HEK293 (cell line): ENCODE measurements around the gene HMGN2.

Source experiments
- BCL11B ChIP-seq: fragments of 450-650 bp; formaldehyde crosslinking; IDR thresholded peaks from 2 replicates; pipeline ENCODE4 v1.5.1; 2016; ENCODE audit warnings: low read depth, missing biosample characterization, missing genetic modification characterization
- BCL6B ChIP-seq: fragments of 450-650 bp; formaldehyde crosslinking; IDR thresholded peaks from 2 replicates; pipeline ENCODE4 v1.5.1; 2017; ENCODE audit warnings: missing biosample characterization, missing genetic modification characterization
- ELK4 ChIP-seq: IDR thresholded peaks from 2 replicates; pipeline ENCODE4 v1.6.1; 2011; ENCODE audit warnings: mild to moderate bottlenecking, low read depth, low read length, borderline replicate concordance
- GLI4 ChIP-seq: fragments of 450-650 bp; formaldehyde crosslinking; IDR thresholded peaks from 2 replicates; pipeline ENCODE4 v1.5.1; 2016; ENCODE audit warnings: missing biosample characterization, missing genetic modification characterization
- HOXC10 ChIP-seq: sonication (generic); formaldehyde crosslinking; IDR thresholded peaks from 2 replicates; pipeline ENCODE4 v1.8.1; 2023; ENCODE audit warnings: mild to moderate bottlenecking, missing genetic modification reagents
- INSM2 ChIP-seq: fragments of 450-650 bp; formaldehyde crosslinking; IDR thresholded peaks from 2 replicates; pipeline ENCODE4 v1.5.1; 2016; ENCODE audit warnings: missing biosample characterization, missing genetic modification characterization
- KLF1 ChIP-seq: fragments of 450-650 bp; formaldehyde crosslinking; IDR thresholded peaks from 2 replicates; pipeline ENCODE4 v1.5.1; 2016; ENCODE audit warnings: missing biosample characterization, missing genetic modification characterization
- KLF17 ChIP-seq: fragments of 450-650 bp; formaldehyde crosslinking; IDR thresholded peaks from 2 replicates; pipeline ENCODE4 v1.5.1; 2016; ENCODE audit warnings: missing biosample characterization, missing genetic modification characterization
- MEIS1 ChIP-seq: sonication (generic); formaldehyde crosslinking; IDR thresholded peaks from 2 replicates; pipeline ENCODE4 v1.8.1; 2022; ENCODE audit warnings: missing genetic modification reagents, mild to moderate bottlenecking, borderline replicate concordance
- PRDM4 ChIP-seq: fragments of 450-650 bp; formaldehyde crosslinking; IDR thresholded peaks from 2 replicates; pipeline ENCODE4 v1.5.1; 2017; ENCODE audit warnings: missing biosample characterization, missing genetic modification characterization
- SCRT1 ChIP-seq: fragments of 450-650 bp; formaldehyde crosslinking; IDR thresholded peaks from 2 replicates; pipeline ENCODE4 v1.5.1; 2016; ENCODE audit warnings: missing biosample characterization, missing genetic modification characterization, borderline replicate concordance
- SP7 ChIP-seq: fragments of 450-650 bp; formaldehyde crosslinking; IDR thresholded peaks from 2 replicates; pipeline ENCODE4 v1.5.1; 2016; ENCODE audit warnings: missing biosample characterization, missing genetic modification characterization
- YY1 ChIP-seq: fragments of 450-650 bp; formaldehyde crosslinking; IDR thresholded peaks from 2 replicates; pipeline ENCODE4 v1.5.1; 2018; ENCODE audit warnings: missing biosample characterization, missing genetic modification characterization
- YY2 ChIP-seq: fragments of 450-650 bp; formaldehyde crosslinking; IDR thresholded peaks from 2 replicates; pipeline ENCODE4 v1.5.1; 2016; ENCODE audit warnings: missing biosample characterization, missing genetic modification characterization
- ZBTB26 ChIP-seq: fragments of 450-650 bp; formaldehyde crosslinking; optimal IDR thresholded peaks from 2 replicates; pipeline ENCODE3; 2016; ENCODE audit warnings: missing biosample characterization, mild to moderate bottlenecking, missing genetic modification characterization
- ZIC2 ChIP-seq: fragments of 450-650 bp; formaldehyde crosslinking; IDR thresholded peaks from 2 replicates; pipeline ENCODE4 v1.5.1; 2016; ENCODE audit warnings: missing biosample characterization, missing genetic modification characterization
- ZNF112 ChIP-seq: fragments of 450-650 bp; formaldehyde crosslinking; IDR thresholded peaks from 2 replicates; pipeline ENCODE4 v1.5.0; 2017; ENCODE audit warnings: missing biosample characterization, missing genetic modification characterization
- ZNF157 ChIP-seq: fragments of 450-650 bp; formaldehyde crosslinking; IDR thresholded peaks from 2 replicates; pipeline ENCODE4 v1.5.1; 2016; ENCODE audit warnings: missing biosample characterization, missing genetic modification characterization
- ZNF169 ChIP-seq: fragments of 450-650 bp; formaldehyde crosslinking; IDR thresholded peaks from 2 replicates; pipeline ENCODE4 v1.5.1; 2016; ENCODE audit warnings: missing biosample characterization, missing genetic modification characterization
- ZNF211 ChIP-seq: fragments of 450-650 bp; formaldehyde crosslinking; IDR thresholded peaks from 2 replicates; pipeline ENCODE4 v1.5.1; 2016; ENCODE audit warnings: low read depth, missing biosample characterization, missing genetic modification characterization
- ZNF248 ChIP-seq: fragments of 450-650 bp; formaldehyde crosslinking; IDR thresholded peaks from 2 replicates; pipeline ENCODE4 v1.5.1; 2017; ENCODE audit warnings: missing biosample characterization, missing genetic modification characterization
- ZNF324 ChIP-seq: fragments of 450-650 bp; formaldehyde crosslinking; IDR thresholded peaks from 2 replicates; pipeline ENCODE4 v1.5.1; 2016; ENCODE audit warnings: missing biosample characterization, missing genetic modification characterization
- ZNF433 ChIP-seq: fragments of 450-650 bp; formaldehyde crosslinking; IDR thresholded peaks from 2 replicates; pipeline ENCODE4 v1.5.1; 2016; ENCODE audit warnings: missing biosample characterization, missing genetic modification characterization, low read depth
- ZNF548 ChIP-seq: fragments of 450-650 bp; formaldehyde crosslinking; IDR thresholded peaks from 2 replicates; pipeline ENCODE4 v1.5.1; 2016; ENCODE audit warnings: missing biosample characterization, missing genetic modification characterization
- ZNF623 ChIP-seq: fragments of 450-650 bp; formaldehyde crosslinking; IDR thresholded peaks from 2 replicates; pipeline ENCODE4 v1.5.1; 2016; ENCODE audit warnings: missing biosample characterization, missing genetic modification characterization
- ZNF645 ChIP-seq: fragments of 450-650 bp; formaldehyde crosslinking; IDR thresholded peaks from 2 replicates; pipeline ENCODE4; 2016; ENCODE audit warnings: missing biosample characterization, missing genetic modification characterization
- ZNF654 ChIP-seq: fragments of 450-650 bp; formaldehyde crosslinking; IDR thresholded peaks from 2 replicates; pipeline ENCODE4 v1.5.1; 2016; ENCODE audit warnings: low read depth, missing biosample characterization, missing genetic modification characterization
- ZNF776 ChIP-seq: fragments of 450-650 bp; formaldehyde crosslinking; IDR thresholded peaks from 2 replicates; pipeline ENCODE4 v1.5.0; 2017; ENCODE audit warnings: missing biosample characterization, missing genetic modification characterization, borderline replicate concordance
- ZSCAN16 ChIP-seq: fragments of 450-650 bp; formaldehyde crosslinking; IDR thresholded peaks from 2 replicates; pipeline ENCODE4 v1.5.1; 2016; ENCODE audit warnings: missing biosample characterization, missing genetic modification characterization
- ZSCAN4 ChIP-seq: fragments of 450-650 bp; formaldehyde crosslinking; IDR thresholded peaks from 2 replicates; pipeline ENCODE4 v1.5.1; 2017; ENCODE audit warnings: missing biosample characterization, missing genetic modification characterization

HMGN2 gene

GRCh38 chr1:26472320-26472900 is at the start of gene HMGN2 (continued):
- TF ChIP-seq ZSCAN16 (peak; percentile 29; the same call in 1 of the 2 replicates), ZBTB26 (tag by site-specific recombination) (peak; percentile 54), ZNF157 (tag by site-specific recombination) (no peak), BCL11B (tag by site-specific recombination) (no peak), MEIS1 (CRISPR knock-in tag) (no peak), INSM2 (tag by site-specific recombination) (no peak), ZNF324 (tag by site-specific recombination) (no peak), ZNF211 (tag by site-specific recombination) (no peak), KLF17 (tag by site-specific recombination) (no peak), HOXC10 (CRISPR knock-in tag) (0 out of 2 replicates have a peak, but pooled peaks have one; percentile 18), ZNF645 (tag by site-specific recombination) (no peak), YY1 (tag by site-specific recombination) (peak; percentile 92), ZNF248 (no peak), ZSCAN4 (tag by site-specific recombination) (no peak), GLI4 (tag by site-specific recombination) (no peak), ZNF548 (tag by site-specific recombination) (no peak), ZNF112 (tag by site-specific recombination) (no peak), SP7 (tag by site-specific recombination) (no peak), SCRT1 (tag by site-specific recombination) (no peak), YY2 (tag by site-specific recombination) (peak; percentile 72), ZNF776 (tag by site-specific recombination) (no peak), ZNF433 (tag by site-specific recombination) (no peak), ELK4 (no peak), KLF1 (tag by site-specific recombination) (no peak), PRDM4 (tag by site-specific recombination) (no peak), ZNF654 (tag by site-specific recombination) (no peak), ZNF623 (no peak), ZNF169 (tag by site-specific recombination) (no peak), BCL6B (tag by site-specific recombination) (no peak), ZIC2 (tag by site-specific recombination) (0 out of 2 replicates have a peak, but pooled peaks have one; percentile 6)
